Measurements from ENCODE around the gene TMEM41A. TPM values are rescaled to one million over a fixed set of nuclear protein-coding genes. Genes with fewer than 3 reads are reported as not detected.

Gene TMEM41A
- polyA plus RNA-seq, 1 donor (not counting 4 experiments of a cell fraction or from before 2014, with no cell fraction given): 31.9 TPM

- no peaks in the 10 kb centered on the region for H3K9me1 ChIP-seq (ENCODE audit: control insufficient read depth, extremely low read depth, insufficient read depth, low read length)
- H3K4me2 ChIP-seq (ENCODE audit: control insufficient read depth, extremely low read depth, insufficient read depth, low read depth, low read length): no peak overlapping the region
- no peak overlapping the region for H2AFZ ChIP-seq (ENCODE audit: control insufficient read depth, low read length)
- H3K9me3 ChIP-seq (ENCODE audit: control insufficient read depth, low read depth, low read length): no peaks in the 10 kb centered on the region
- H3K9ac ChIP-seq (ENCODE audit: control insufficient read depth, extremely low read depth, insufficient read depth, low read length): no peak overlapping the region
- no peak overlapping the region for H3K4me3 ChIP-seq (ENCODE audit: control insufficient read depth in 2 of 3, extremely low read depth in 1 of 3, insufficient read depth in 2 of 3, low read depth in 1 of 3, low read length in 3 of 3)
- TF ChIP-seq CTCF (optimal IDR thresholded peaks at IDR 0.05 in 1 of 3, IDR thresholded peaks at IDR 0.05 in 1 of 3, conservative IDR thresholded peaks at IDR 0.05 in 1 of 3; ENCODE audit: extremely low read depth in 1 of 3, insufficient read depth in 2 of 3, low read length in 3 of 3): no peak
- TF ChIP-seq EZH2 (IDR thresholded peaks at IDR 0.05; ENCODE audit: low read length): no peak
- FAIRE-seq: no peak
- H3K27ac ChIP-seq (ENCODE audit: control insufficient read depth, insufficient read depth, low read length): no peak overlapping the region
- no peaks in the 10 kb centered on the region for H3K27me3 ChIP-seq (ENCODE audit: control insufficient read depth, extremely low read depth, insufficient read depth, low read length)
- no peaks in the 10 kb centered on the region for H4K20me1 ChIP-seq (ENCODE audit: control insufficient read depth, extremely low read depth, insufficient read depth, low read length)
- dilution Hi-C loops (cut with MboI; ENCODE audit: extremely low pct_ligation_motif_present, low sequenced_read_pairs): no loop called here
- no peaks in the 10 kb centered on the region for H3K4me1 ChIP-seq (ENCODE audit: control insufficient read depth, extremely low read depth, insufficient read depth, low read length)
- no peak for DNase-seq (ENCODE audit: low read depth, low spot score)
- peaks cover 0 to 2% of the 10 kb centered on the region in 2 experiments for H3K36me3 ChIP-seq (ENCODE audit: control insufficient read depth in 2 of 2, extremely low read depth in 1 of 2, insufficient read depth in 2 of 2, low read length in 2 of 2)
- no peaks in the 10 kb centered on the region for H3K79me2 ChIP-seq (ENCODE audit: control insufficient read depth, insufficient read depth, low read length)
Observed at GRCh38 chr3:185439745-185440466, 58.9 kb downstream of the TMEM41A start.

Other genes starting within 250 kb of the TMEM41A start
- gene EHHADH, start 245.0 kb downstream of the TMEM41A start, polyA plus RNA-seq: 4.8 to 6.0 TPM (median 5.6 TPM) in 3 replicates
- 17.7 to 23.0 TPM (median 21.9 TPM) in 3 replicates for gene MAP3K13, start 135.9 kb downstream of the TMEM41A start, polyA plus RNA-seq
- 0.58 to 1.7 TPM (median 1.1 TPM) in 3 replicates for gene LIPH, start 53.6 kb upstream of the TMEM41A start, polyA plus RNA-seq
- 8.7 to 14.0 TPM (median 12.6 TPM) in 3 replicates for gene SENP2, start 87.3 kb upstream of the TMEM41A start, polyA plus RNA-seq

Measured in keratinocyte (primary cell).